Occipital lobe (tissue), 2 donors: ENCODE results near the gene ADAMTS3. TPM values are rescaled to one million over a fixed set of nuclear protein-coding genes. Genes with fewer than 3 reads are reported as not detected.
A peak's percentile ranks its signal among the peaks of the same experiment; 100 is the strongest.

Experiments
- DNase-seq: peaks from one replicate; lab custom pipeline; 2025; lab: John Stamatoyannopoulos, UW
- total RNA-seq: library from RNA; depleted of rRNA; stranded (reverse); fragments of >200 nt; gene quantifications from one replicate; pipeline ENCODE4 v1.2.3, GENCODE V29; 2014

ADAMTS3 gene
- 21.5 TPM for total RNA-seq

- DNase-seq, result peak; percentile 6
Observed at GRCh38 chr4:72568959-72569718, at the start of gene ADAMTS3. Gene ADAMTS3 (minus strand): TSS chr4:72569221. CDS start chr4:72568762, 459 bp downstream.

- no peak for DNase-seq
Observed at GRCh38 chr4:72613959-72614358, 44.9 kb upstream of the ADAMTS3 start.

GRCh38 chr4:72606751-72607150, 37.7 kb upstream of the ADAMTS3 start:
- DNase-seq, result no peak

- no peak for DNase-seq
Observed at GRCh38 chr4:72604324-72604723, 35.3 kb upstream of the ADAMTS3 start.

GRCh38 chr4:72602396-72603376, 33.7 kb upstream of the ADAMTS3 start:
- DNase-seq, result no peak

GRCh38 chr4:72591547-72592454, 22.8 kb upstream of the ADAMTS3 start:
- DNase-seq, result no peak

- DNase-seq, result no peak
Observed at GRCh38 chr4:72587334-72587733, 18.3 kb upstream of the ADAMTS3 start.

- no peak for DNase-seq
Observed at GRCh38 chr4:72582853-72583252, 13.8 kb upstream of the ADAMTS3 start.

- no peak for DNase-seq
Observed at GRCh38 chr4:72577211-72577610, 8.2 kb upstream of the ADAMTS3 start.

- no peak for DNase-seq
Observed at GRCh38 chr4:72571337-72571736, 2.3 kb upstream of the ADAMTS3 start.

GRCh38 chr4:72569719-72570235, 756 bp upstream of the ADAMTS3 start:
- peak; percentile 5 for DNase-seq

GRCh38 chr4:72567821-72568675, 973 bp downstream of the ADAMTS3 start:
- DNase-seq, result peak; percentile 14

GRCh38 chr4:72567036-72567435, 2.0 kb downstream of the ADAMTS3 start:
- DNase-seq, result no peak

- no peak for DNase-seq
Observed at GRCh38 chr4:72566464-72566972, 2.5 kb downstream of the ADAMTS3 start.

GRCh38 chr4:72564789-72565188, 4.2 kb downstream of the ADAMTS3 start:
- no peak for DNase-seq

GRCh38 chr4:72564184-72564583, 4.8 kb downstream of the ADAMTS3 start:
- no peak for DNase-seq

GRCh38 chr4:72558655-72559054, 10.4 kb downstream of the ADAMTS3 start:
- DNase-seq, result no peak

- DNase-seq, result no peak
Observed at GRCh38 chr4:72557021-72557420, 12.0 kb downstream of the ADAMTS3 start.

GRCh38 chr4:72555377-72555831, 13.6 kb downstream of the ADAMTS3 start:
- no peak for DNase-seq
